ENCODE data around the gene PDCL3.

GRCh38 chr2:100625717-100626116 lies 62.9 kb downstream of the PDCL3 start:
- TF ChIP-seq POLR2A (IDR thresholded peaks at IDR 0.05), result no peak
- TF ChIP-seq CTCF (IDR thresholded peaks at IDR 0.05), result no peak
